Measurements from ENCODE around the gene DNAL4. TPM values are rescaled to one million over a fixed set of nuclear protein-coding genes. Genes with fewer than 3 reads are reported as not detected.

DNAL4 gene
- total RNA-seq, 2 donors from 2014 or later = 24.8 to 29.8 TPM

DNA sequence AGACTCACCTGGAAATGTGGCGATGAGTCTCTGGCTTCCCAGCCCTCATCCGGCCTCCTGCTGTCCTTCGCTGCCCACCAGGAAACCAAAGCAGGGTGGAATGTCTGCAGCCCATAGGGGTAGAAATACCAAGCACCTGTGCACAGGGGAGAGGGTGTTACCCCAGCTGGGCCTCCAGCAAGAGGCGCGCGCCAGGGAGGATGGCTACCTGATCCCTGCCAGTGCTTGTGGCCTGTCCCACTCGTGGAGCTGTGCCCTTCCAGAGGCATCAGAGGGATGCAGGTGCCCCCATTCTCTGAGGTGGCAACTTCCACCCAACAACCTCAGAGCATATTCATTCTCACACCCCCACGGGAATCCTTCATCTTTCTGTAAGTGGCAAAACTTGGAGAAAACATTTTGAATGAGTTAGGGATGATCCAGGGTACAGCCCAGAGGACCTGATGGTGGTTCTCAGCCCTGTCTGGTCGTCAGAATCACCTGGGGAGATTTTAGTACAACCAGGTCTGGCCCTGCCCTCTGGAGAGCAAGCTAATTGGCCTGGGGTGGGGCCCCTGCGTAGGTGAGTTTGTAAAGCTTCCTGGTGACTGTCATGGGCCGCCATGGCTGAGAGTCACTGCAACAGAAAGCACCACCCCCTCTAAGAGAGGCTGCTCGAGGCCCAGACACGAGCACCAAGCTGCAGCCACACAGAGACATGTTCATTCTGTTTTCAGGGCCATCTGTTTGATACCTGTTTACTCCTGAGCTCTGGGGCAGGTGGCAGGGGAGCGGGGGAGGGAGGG is 48.1 kb downstream of the DNAL4 start:
- no peak overlapping the region for H3K4me3 ChIP-seq (ENCODE audit: low read length)
- no peaks in the 10 kb centered on the region for H3K27me3 ChIP-seq (ENCODE audit: control insufficient read depth, insufficient read depth, low read length, poor library complexity, severe bottlenecking)
- TF ChIP-seq, protein P1, sequence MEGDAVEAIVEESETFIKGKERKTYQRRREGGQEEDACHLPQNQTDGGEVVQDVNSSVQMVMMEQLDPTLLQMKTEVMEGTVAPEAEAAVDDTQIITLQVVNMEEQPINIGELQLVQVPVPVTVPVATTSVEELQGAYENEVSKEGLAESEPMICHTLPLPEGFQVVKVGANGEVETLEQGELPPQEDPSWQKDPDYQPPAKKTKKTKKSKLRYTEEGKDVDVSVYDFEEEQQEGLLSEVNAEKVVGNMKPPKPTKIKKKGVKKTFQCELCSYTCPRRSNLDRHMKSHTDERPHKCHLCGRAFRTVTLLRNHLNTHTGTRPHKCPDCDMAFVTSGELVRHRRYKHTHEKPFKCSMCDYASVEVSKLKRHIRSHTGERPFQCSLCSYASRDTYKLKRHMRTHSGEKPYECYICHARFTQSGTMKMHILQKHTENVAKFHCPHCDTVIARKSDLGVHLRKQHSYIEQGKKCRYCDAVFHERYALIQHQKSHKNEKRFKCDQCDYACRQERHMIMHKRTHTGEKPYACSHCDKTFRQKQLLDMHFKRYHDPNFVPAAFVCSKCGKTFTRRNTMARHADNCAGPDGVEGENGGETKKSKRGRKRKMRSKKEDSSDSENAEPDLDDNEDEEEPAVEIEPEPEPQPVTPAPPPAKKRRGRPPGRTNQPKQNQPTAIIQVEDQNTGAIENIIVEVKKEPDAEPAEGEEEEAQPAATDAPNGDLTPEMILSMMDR (conservative IDR thresholded peaks at IDR 0.05) = no peak
- DNase-seq = no peak
- H3K27ac Mint-ChIP-seq = no peak overlapping the region
- H3K27me3 Mint-ChIP-seq (ENCODE audit: insufficient read depth) = no peaks in the 10 kb centered on the region
- H3K4me1 Mint-ChIP-seq = no peaks in the 10 kb centered on the region
- H3K27ac ChIP-seq (ENCODE audit: low read depth, low read length) = no peak overlapping the region
- no peaks in the 10 kb centered on the region for H3K9me3 Mint-ChIP-seq
- peaks cover 74% of the 10 kb centered on the region for H3K36me3 ChIP-seq (ENCODE audit: control insufficient read depth, insufficient read depth, low read length)
- no peak overlapping the region for H3K9ac ChIP-seq (ENCODE audit: extremely low read depth, low read length, poor library complexity, severe bottlenecking)
- H3K36me3 Mint-ChIP-seq (ENCODE audit: low read depth) = peaks cover 52% of the 10 kb centered on the region
- H3K9me3 ChIP-seq (ENCODE audit: control insufficient read depth, low read length) = no peaks in the 10 kb centered on the region
- 93% methylated on average over 7 to 14 of the region's 14 CpGs for WGBS, 2 experiments (ENCODE audit: insufficient coverage in 1 of 2, insufficient read length in 1 of 2)
- no peaks in the 10 kb centered on the region for H3K4me1 ChIP-seq (ENCODE audit: control insufficient read depth, insufficient read depth, low read length)
- H3K4me3 Mint-ChIP-seq = no peak overlapping the region

DNA sequence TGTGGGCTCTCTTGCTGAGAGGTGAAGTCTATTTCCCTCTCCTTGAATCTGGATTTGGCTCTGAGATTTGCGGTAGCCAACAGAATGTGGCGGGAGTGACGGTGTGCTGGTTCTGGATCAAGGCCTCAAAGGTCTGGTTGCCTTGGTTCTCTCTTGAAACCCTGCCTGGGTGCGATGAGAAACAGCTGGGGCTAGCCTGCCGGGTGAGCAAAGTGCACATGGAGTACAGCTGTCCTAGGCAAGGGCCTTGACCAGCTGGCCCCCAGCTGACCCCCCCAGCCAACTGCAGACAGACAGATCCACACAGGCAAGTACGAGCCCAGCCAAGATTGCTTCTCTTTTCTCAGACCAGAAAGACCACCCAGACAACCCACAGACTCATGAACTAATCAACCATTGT is 49.0 kb downstream of the DNAL4 start:
- Mint-ChIP-seq H3K27ac (no peak overlapping the region), H3K36me3 (ENCODE audit: low read depth) (peaks cover 50% of the 10 kb centered on the region), H3K27me3 (ENCODE audit: insufficient read depth) (no peaks in the 10 kb centered on the region), H3K9me3 (no peaks in the 10 kb centered on the region), H3K4me1 (no peaks in the 10 kb centered on the region), H3K4me3 (no peak overlapping the region)
- 95 to 100% methylated on average over 5 to 6 of the region's 6 CpGs for WGBS, 2 experiments (ENCODE audit: insufficient coverage in 1 of 2, insufficient read length in 1 of 2)
- peaks cover 78% of the 10 kb centered on the region for H3K36me3 ChIP-seq (ENCODE audit: control insufficient read depth, insufficient read depth, low read length)
- H3K4me1 ChIP-seq (ENCODE audit: control insufficient read depth, insufficient read depth, low read length) = no peaks in the 10 kb centered on the region
- H3K9ac ChIP-seq (ENCODE audit: extremely low read depth, low read length, poor library complexity, severe bottlenecking) = no peak overlapping the region
- no peak overlapping the region for H3K4me3 ChIP-seq (ENCODE audit: low read length)
- no peak for DNase-seq
- H3K9me3 ChIP-seq (ENCODE audit: control insufficient read depth, low read length) = no peaks in the 10 kb centered on the region
- TF ChIP-seq, protein P1 (conservative IDR thresholded peaks at IDR 0.05) = no peak
- no peaks in the 10 kb centered on the region for H3K27me3 ChIP-seq (ENCODE audit: control insufficient read depth, insufficient read depth, low read length, poor library complexity, severe bottlenecking)
- H3K27ac ChIP-seq (ENCODE audit: low read depth, low read length) = no peak overlapping the region

DNA sequence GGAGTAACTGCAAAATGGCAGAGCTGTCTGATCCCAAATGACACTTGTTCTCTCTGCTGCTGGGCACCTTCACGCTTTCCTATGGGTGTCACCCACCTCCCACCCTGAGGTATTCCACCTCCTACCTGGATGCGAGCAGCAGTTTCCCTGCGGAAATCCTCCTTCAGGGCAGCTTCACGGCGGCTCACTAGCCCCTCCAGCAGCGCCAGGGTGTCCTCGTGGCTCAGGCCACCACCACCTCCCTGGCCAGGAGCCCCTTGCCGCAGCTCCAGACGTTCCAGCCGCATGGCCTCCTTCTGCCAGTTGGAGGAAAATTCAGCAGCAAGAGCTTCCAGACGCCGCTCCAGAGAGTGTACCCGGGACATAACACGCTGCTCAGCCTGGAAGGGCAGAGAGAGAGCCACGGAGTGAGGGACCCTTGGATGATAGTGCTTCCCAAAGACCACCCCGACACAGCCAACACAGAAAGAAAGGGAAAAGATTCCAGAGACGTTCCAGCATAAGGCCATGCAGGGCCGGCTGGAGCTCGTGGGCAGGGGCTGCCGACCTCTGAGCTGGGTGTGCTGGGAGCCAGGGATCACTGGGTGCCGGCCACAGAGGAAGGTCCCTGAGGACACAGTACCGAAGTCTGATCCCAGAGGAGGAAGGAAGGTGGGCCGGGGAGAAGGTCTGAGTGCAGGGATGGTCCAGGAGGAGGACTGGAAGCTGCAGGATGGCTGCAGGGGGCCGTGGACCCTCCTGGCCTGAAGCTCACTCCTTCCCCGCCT is 51.6 kb downstream of the DNAL4 start:
- no peaks in the 10 kb centered on the region for H3K27me3 Mint-ChIP-seq (ENCODE audit: insufficient read depth)
- H3K4me3 Mint-ChIP-seq = no peak overlapping the region
- TF ChIP-seq, protein P1 (conservative IDR thresholded peaks at IDR 0.05) = no peak
- 95 to 97% methylated on average over 20 to 25 of the region's 25 CpGs for WGBS, 2 experiments (ENCODE audit: insufficient coverage in 1 of 2, insufficient read length in 1 of 2)
- no peaks in the 10 kb centered on the region for H3K9me3 ChIP-seq (ENCODE audit: control insufficient read depth, low read length)
- no peak overlapping the region for H3K9ac ChIP-seq (ENCODE audit: extremely low read depth, low read length, poor library complexity, severe bottlenecking)
- H3K9me3 Mint-ChIP-seq = no peaks in the 10 kb centered on the region
- no peak for DNase-seq
- H3K36me3 ChIP-seq (ENCODE audit: control insufficient read depth, insufficient read depth, low read length) = peaks cover 86% of the 10 kb centered on the region
- no peaks in the 10 kb centered on the region for H3K4me1 Mint-ChIP-seq
- no peak overlapping the region for H3K27ac Mint-ChIP-seq
- H3K27me3 ChIP-seq (ENCODE audit: control insufficient read depth, insufficient read depth, low read length, poor library complexity, severe bottlenecking) = no peaks in the 10 kb centered on the region
- no peak overlapping the region for H3K27ac ChIP-seq (ENCODE audit: low read depth, low read length)
- no peaks in the 10 kb centered on the region for H3K4me1 ChIP-seq (ENCODE audit: control insufficient read depth, insufficient read depth, low read length)
- H3K4me3 ChIP-seq (ENCODE audit: low read length) = no peak overlapping the region
- peaks cover 51% of the 10 kb centered on the region for H3K36me3 Mint-ChIP-seq (ENCODE audit: low read depth)

Measured in endodermal cell (in vitro differentiated cells).